Activated CD4-positive, CD25-positive, alpha-beta regulatory T cell treated with anti-CD3 and anti-CD28 coated beads, Interleukin-2, amount 50 U/mL, for 24 hours (primary cell): ENCODE results near the gene AK5.
A peak's percentile ranks its signal among the peaks of the same experiment; 100 is the strongest.

Experiments
- ATAC-seq, 2 donors: fragments of 150-1000 bp; cut with Tn5 transposase; one replicate each; pipeline ENCODE4 v1.10.0; 2021; ENCODE audit warnings: mild to moderate bottlenecking in 1 of 2, moderate library complexity in 1 of 2

Gene AK5

GRCh38 chr1:77356136-77356535 is 74.3 kb downstream of the AK5 start:
- ATAC-seq, result no peak

DNA sequence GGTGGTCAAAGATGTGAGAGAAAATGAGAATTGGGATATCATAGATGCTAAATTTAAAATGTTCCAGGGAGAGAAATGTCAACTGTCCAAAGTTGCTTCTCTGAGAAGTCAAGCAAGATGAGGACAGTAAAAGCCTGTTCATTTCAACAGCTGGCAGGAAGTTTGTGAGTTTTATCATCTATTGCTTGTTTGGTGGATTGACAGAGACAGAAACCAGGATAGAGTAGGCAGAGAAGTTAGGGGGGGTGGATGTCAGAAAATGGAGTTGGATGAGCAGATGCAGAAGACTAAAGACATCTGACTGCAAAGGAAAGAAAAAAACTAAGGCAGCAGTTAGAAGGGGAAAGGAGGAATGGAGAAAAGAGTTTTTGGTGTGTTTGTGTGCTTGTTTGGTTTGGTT is 78.4 kb downstream of the AK5 start:
- no peak for ATAC-seq

DNA sequence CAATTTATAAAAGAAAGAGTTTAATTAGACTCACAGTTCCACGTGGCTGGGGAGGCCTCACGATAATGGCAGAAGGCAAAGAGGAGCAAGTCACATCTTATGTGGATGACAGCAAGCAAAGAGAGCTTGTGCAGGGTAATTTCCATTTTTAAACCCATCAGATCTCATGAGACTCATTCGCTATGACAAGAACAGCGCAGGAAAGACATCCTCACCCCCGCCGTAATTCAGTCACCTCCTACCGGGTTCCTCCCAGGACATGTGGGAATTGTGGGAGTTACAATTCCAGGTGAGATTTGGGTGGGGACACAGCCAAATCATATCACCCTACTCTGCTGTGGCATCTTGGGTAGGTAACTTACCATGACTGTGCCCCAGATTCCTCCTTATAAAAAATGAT is 79.8 kb downstream of the AK5 start:
- ATAC-seq, result no peak

DNA sequence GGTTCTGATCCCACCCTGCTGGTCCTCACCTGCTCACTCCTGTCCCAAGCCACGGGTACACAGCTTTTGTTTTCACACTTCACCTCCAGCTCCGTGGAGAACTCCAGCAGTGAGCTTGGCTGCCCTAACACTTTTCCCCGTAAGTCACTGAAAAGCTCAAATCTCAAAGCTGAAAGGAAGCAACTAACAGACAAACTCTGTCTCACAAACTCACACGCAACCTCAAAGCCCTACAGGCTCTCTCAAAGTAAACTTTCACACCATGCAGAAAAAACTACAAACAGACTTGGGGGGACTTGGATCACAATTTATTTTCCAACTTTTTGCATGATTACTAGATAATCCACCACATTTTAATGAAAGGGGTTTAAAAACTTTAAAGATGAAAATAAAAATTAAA is 88.3 kb downstream of the AK5 start:
- ATAC-seq, result no peak

- peak; percentile 41 to 58 for ATAC-seq
These were observed 88.9 kb downstream of the AK5 start for GRCh38 chr1:77370583-77371306.

- ATAC-seq, result no peak
These were observed 89.6 kb downstream of the AK5 start for GRCh38 chr1:77371396-77371795.

DNA sequence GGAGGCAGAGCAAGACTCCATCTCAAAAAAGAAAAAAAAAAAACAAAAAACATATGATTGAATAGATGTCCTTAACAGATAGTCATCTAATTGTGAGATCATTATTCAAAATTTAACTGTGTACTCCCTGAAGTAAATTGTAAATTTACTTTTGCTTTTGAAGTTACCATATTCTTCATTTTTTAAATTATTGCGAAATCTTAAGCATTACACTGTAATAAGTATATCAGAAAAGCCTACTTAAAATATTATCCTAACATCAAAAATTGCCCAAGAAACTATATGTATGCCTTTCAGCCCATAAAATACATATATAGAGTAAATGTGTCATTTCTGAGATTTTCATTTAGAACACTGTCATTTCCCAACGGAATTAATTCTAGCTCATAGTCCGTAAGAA is 91.9 kb downstream of the AK5 start:
- no peak for ATAC-seq

- ATAC-seq, result no peak
These were observed 93.7 kb downstream of the AK5 start for GRCh38 chr1:77375541-77375940.

DNA sequence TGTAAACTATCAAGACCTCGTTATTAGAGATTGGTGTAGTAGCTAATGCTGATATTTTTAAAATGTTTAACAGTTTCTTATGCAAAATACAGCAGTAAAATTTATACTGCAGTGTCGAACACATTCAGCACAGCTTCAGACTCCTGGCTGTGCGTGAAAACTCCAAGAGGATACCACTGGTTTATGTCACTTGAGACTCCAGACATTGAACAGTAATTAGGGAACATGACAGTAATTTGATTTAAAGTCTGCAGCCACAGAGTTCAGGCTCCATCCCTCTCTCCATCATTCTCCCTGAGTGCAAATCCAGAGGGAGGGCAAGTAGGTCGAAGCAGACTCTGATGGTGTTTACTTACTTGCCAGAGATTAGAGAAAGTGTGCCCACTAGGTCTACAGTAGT is 94.2 kb downstream of the AK5 start:
- ATAC-seq, result no peak

GRCh38 chr1:77378723-77379535 is 97.1 kb downstream of the AK5 start:
- ATAC-seq, result no peak

DNA sequence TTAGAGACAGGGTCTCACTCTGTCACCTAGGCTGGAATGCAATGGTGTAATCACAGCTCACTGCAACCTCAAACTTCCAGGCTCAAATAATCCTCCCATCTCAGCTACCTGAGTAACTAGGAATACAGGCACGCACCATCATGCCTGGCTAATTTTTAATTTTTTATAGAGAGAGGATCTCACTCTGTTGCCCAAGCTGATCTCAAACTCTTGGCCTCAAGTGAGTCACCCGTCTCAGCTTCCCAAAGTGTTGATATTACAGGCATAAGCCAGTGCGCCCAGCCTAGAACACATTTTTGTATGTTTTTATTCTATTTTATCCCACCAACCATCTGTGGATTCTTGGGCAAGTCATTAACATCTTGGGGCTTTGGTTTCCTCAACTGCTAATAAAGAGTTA is 100.5 kb downstream of the AK5 start:
- ATAC-seq, result no peak

DNA sequence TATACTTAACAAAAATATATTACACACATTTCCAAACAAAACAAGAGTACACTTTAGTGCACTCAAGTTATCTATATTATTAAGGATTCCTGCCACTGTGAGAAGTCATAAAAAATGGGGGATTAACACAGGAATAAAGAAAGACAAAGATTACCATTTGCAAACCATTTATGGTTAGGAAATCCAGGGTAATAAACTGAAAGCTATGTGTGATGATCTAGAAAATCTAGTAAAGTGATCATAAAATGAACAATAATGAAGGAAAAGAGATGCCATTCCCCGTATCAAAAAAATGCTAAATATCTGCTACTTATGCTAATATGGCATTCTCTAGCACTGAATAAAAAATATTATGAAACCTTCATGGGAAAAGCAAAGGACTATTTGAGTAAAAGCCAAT is 101.4 kb downstream of the AK5 start:
- ATAC-seq, result no peak

- ATAC-seq, result no peak
These were observed 103.7 kb downstream of the AK5 start for GRCh38 chr1:77385551-77385950.

GRCh38 chr1:77386276-77386675 is 104.5 kb downstream of the AK5 start:
- ATAC-seq, result no peak

- ATAC-seq, result no peak
These were observed 105.7 kb downstream of the AK5 start for GRCh38 chr1:77387553-77387952.

- no peak for ATAC-seq
These were observed 106.8 kb downstream of the AK5 start for GRCh38 chr1:77388661-77389060.

DNA sequence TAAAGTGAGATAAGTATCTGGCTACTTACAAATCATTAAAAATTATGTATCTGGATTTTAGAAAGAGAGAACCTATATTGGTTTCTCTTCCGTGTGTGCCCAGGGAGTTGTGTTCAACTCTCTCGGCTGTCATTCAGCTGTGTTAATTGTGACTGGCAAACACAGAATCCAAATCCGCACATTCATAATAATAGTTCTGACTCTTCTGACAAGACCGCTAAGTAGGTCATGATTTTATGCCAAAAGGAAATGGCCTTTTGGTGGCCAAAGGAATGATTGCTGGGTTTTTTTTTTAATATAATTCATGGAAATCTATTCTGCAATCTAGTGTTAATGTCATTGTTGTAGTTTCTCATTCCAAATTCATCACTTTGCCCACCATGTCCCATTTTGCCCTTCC is 110.7 kb downstream of the AK5 start:
- ATAC-seq, result no peak

DNA sequence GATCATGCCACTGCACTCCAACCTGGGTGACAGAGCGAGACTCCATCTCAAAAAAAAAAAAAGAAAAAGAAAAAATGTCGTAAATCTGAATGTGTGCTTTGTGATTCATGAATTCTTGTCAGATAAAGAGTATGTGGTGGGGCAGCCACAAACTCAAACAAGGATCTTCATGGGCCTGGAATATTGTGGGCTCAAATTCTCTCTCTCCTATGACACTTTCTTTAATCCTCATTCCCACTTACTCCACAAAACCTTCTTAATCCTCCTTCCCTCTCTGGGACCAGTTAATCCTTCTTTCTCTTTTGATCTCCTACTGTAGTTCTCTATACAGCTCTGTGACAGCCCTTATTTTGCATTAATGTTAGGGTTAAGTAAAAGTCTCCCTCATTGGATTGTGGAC is 112.3 kb downstream of the AK5 start:
- ATAC-seq, result no peak

GRCh38 chr1:77395051-77395450 is 113.2 kb downstream of the AK5 start:
- no peak for ATAC-seq

GRCh38 chr1:77398152-77398551 is 116.3 kb downstream of the AK5 start:
- no peak for ATAC-seq

DNA sequence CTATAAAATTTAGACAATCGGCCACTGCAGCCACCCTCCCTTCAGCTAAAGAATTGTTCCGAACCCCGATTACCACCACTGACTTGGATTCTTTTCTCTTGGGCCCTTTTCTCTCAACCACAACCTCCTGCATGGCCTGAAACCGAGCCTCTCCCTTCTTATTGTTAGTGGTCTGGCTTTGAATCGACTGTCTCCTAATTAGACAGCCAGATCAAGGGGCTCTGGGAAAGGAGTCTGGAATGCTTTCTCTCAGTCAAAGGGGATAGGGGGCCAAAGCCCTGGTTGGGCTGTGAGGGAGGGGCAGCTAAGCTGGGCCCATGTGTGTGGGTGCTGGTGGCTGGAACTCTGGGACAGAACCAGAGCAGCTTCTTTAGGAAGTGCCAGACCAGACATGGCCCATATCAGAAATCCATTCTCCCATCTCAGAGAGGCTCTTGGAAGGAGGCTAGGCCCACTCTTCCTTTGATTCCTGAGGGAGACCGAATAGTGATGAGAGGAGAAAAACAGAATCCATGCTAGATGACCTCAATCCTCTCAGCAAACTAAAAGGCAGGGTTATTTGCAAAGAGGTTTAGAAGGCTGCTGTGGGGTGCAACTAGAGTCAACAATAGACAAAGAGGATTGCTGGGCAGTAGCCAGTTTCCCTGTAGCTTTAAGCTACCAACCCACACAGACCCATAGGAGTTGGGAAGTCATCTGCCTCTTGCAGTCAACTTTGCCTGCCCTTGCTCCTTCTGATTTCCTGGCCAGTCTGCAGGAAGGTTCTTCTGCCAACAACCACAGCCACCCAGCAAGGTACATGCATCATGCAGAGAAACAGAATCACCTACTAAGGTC is 117.6 kb downstream of the AK5 start:
- ATAC-seq, result no peak

DNA sequence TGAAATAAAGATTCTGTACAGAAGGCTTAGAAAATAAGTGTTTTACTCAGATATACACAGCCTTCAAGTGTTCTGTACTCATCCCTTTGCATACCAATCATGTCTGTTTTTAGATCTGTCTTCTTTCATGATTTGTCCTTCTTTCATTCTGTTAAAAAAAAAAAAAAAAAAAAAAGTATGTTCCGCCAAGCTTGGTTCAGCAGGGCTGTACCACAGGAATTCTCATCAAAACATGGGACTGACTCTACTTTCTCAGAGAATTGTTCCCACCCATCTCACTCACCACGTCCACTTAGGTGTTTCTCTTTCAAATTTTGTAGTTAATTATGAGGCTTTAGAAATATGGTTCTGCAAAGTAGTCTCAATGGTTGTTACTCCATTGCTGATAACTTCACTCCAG is 119.0 kb downstream of the AK5 start:
- ATAC-seq, result no peak

DNA sequence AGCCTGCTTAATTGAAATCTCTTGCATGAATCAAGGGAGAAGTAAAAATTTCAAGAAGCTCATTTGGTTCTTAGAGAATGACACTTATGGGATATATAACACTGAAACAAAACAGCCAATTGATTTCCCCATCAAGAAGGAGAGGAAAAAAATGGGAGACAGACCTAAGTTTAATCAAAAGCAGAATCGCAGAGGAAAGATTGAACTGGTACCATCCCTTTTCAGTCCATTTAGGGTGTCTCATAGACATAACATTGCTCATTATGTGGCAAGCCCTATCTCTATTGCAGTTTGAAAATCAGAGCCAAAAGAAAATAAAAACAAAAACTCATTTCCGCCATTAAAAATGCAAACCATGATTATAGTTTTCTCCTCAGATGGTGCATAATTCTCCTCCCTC is 119.6 kb downstream of the AK5 start:
- no peak for ATAC-seq

- no peak for ATAC-seq
These were observed 123.4 kb downstream of the AK5 start for GRCh38 chr1:77405186-77405585.
